DOHH2 (cell line): Measurements from ENCODE around the gene TAGLN3.

Source experiments
- EZH2phosphoT487 ChIP-seq: fragments of 200-600 bp; sonication (generic); IDR thresholded peaks from 2 replicates; pipeline ENCODE4 v1.6.1; 2017; ENCODE audit warnings: borderline replicate concordance, mild to moderate bottlenecking, antibody characterized with exemption, low read length, moderate library complexity, mixed read lengths
- TF ChIP-seq, protein P1 (sequence below): fragments of 200-600 bp; sonication (generic); IDR thresholded peaks from one replicate; pipeline ENCODE4 v1.5.1; 2014; ENCODE audit warnings: antibody characterized with exemption, mild to moderate bottlenecking, low read depth, low read length; ENCODE audit not compliant: poor library complexity, severe bottlenecking

DNA sequence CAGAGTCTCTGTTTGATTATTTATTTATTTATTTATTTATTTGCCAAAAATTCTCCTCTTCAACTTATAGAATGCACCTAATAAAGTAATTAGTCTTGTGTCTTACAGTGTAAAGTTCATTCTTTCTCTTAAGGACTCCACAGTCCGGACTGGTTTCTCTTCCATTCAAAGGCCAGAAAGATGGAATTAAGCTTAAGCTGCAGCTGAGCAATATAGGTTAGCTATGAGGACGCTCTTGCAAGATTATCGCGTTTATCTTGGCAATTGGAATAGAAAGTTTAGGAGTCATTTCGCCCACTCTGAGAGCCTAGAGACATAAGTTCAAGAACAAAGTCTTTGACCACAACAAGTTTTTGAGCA is 15.0 kb downstream of the TAGLN3 start:
- TF ChIP-seq, protein P1, sequence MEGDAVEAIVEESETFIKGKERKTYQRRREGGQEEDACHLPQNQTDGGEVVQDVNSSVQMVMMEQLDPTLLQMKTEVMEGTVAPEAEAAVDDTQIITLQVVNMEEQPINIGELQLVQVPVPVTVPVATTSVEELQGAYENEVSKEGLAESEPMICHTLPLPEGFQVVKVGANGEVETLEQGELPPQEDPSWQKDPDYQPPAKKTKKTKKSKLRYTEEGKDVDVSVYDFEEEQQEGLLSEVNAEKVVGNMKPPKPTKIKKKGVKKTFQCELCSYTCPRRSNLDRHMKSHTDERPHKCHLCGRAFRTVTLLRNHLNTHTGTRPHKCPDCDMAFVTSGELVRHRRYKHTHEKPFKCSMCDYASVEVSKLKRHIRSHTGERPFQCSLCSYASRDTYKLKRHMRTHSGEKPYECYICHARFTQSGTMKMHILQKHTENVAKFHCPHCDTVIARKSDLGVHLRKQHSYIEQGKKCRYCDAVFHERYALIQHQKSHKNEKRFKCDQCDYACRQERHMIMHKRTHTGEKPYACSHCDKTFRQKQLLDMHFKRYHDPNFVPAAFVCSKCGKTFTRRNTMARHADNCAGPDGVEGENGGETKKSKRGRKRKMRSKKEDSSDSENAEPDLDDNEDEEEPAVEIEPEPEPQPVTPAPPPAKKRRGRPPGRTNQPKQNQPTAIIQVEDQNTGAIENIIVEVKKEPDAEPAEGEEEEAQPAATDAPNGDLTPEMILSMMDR: no peak
- TF ChIP-seq EZH2phosphoT487: no peak
